Subcutaneous abdominal adipose tissue (tissue), 5 donors: Measurements from ENCODE around the gene DMD.

Experiments
- H3K27ac ChIP-seq: one replicate; pipeline ENCODE4 v1.7.0; 2013; ENCODE audit warnings: low read depth, mild to moderate bottlenecking, inconsistent platforms, low read length, moderate library complexity
- H3K27me3 ChIP-seq, 5 donors: one replicate each; pipeline ENCODE4 v1.7.0; 2013; ENCODE audit warnings: low read length in 5 of 5, inconsistent platforms in 1 of 5; ENCODE audit not compliant: control insufficient read depth in 5 of 5, insufficient read depth in 4 of 5
- H3K36me3 ChIP-seq, 5 donors: one replicate each; pipeline ENCODE4 v1.7.0; 2013; ENCODE audit warnings: low read length in 5 of 5; ENCODE audit not compliant: control insufficient read depth in 5 of 5, insufficient read depth in 5 of 5
- H3K4me1 ChIP-seq, 5 donors: one replicate each; pipeline ENCODE4 v1.7.0; 2013; ENCODE audit warnings: low read length in 5 of 5, mild to moderate bottlenecking in 3 of 5, moderate library complexity in 1 of 5; ENCODE audit not compliant: control insufficient read depth in 5 of 5, insufficient read depth in 5 of 5
- H3K4me3 ChIP-seq, 5 donors: one replicate each; pipeline ENCODE4 v1.7.0; 2013; ENCODE audit warnings: low read length in 5 of 5, low read depth in 1 of 5
- H3K9ac ChIP-seq, 5 donors: one replicate each; pipeline ENCODE4 v1.7.0; 2013; ENCODE audit warnings: low read length in 5 of 5, mild to moderate bottlenecking in 4 of 5, moderate library complexity in 3 of 5
- H3K9me3 ChIP-seq, 5 donors: one replicate each; pipeline ENCODE4 v1.7.0; 2013; ENCODE audit warnings: low read length in 5 of 5; ENCODE audit not compliant: control insufficient read depth in 5 of 5
- donor health status: healthy.
- donor health status: healthy.
- donor health status: healthy.
- donor health status: healthy.
- donor health status: healthy.

Gene DMD

GRCh38 chrX:32141841-32142240 is 1069.5 kb downstream of the DMD start:
- no peak overlapping the region for H3K4me3 ChIP-seq
- no peaks in the 10 kb centered on the region for H3K27me3 ChIP-seq
- H3K9me3 ChIP-seq = no peaks in the 10 kb centered on the region
- no peaks in the 10 kb centered on the region for H3K36me3 ChIP-seq
- no peak overlapping the region for H3K9ac ChIP-seq
- H3K4me1 ChIP-seq = no peaks in the 10 kb centered on the region
- H3K27ac ChIP-seq = no peak overlapping the region

GRCh38 chrX:32139476-32139875 is 1071.9 kb downstream of the DMD start:
- Histone ChIP-seq H3K36me3 (no peaks in the 10 kb centered on the region), H3K27ac (no peak overlapping the region), H3K4me3 (no peak overlapping the region), H3K9ac (no peak overlapping the region), H3K4me1 (no peaks in the 10 kb centered on the region), H3K27me3 (no peaks in the 10 kb centered on the region), H3K9me3 (no peaks in the 10 kb centered on the region)

DNA sequence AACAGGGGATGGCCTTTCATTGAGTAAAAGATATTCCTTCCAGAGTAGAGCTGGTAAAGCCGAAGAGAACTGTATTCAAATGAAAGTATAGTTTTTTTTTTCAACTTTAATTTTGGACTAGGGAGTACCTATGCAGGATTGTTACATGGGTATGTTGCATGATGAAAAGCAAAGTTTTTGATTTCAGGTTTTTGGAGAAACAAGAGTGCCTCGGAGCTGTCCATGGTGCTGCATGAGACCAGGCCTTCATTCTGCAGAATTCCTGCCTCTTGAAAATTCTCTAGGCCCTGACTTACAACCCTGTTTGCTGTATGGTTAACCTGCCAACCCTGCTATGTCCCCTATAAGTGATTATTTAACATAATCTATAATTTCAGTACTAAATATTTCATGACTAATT is 1073.8 kb downstream of the DMD start:
- Histone ChIP-seq H3K36me3 (no peaks in the 10 kb centered on the region), H3K27ac (no peak overlapping the region), H3K9ac (no peak overlapping the region)

DNA sequence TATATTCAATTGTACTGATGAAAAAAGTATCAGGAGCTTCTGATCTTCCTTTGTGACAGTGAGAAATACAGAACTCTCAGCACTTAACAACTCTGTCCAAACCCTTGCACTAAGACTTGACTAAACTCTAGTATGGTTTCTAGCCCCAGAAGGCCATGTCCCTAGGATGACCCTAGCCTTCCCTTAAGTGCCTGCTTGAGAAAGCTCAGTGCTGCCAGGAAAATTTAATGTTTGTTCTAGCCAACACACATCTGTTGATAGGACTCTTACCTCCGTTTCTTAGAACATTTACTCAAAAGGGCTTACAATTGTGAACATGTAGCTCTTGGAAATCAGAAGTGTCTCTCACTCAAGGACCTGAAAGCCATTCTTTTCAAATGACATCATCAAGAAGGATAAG is 1084.4 kb downstream of the DMD start:
- no peaks in the 10 kb centered on the region for H3K36me3 ChIP-seq
- H3K9me3 ChIP-seq = no peaks in the 10 kb centered on the region
- H3K4me3 ChIP-seq = no peak overlapping the region
- H3K9ac ChIP-seq = no peak overlapping the region
- no peaks in the 10 kb centered on the region for H3K27me3 ChIP-seq
- no peaks in the 10 kb centered on the region for H3K4me1 ChIP-seq
- H3K27ac ChIP-seq = no peak overlapping the region

More for the DNA sequence above, 1073.8 kb downstream of the DMD start:
- H3K9me3 ChIP-seq = no peaks in the 10 kb centered on the region
- H3K27me3 ChIP-seq = no peaks in the 10 kb centered on the region
- H3K4me3 ChIP-seq = no peak overlapping the region
- H3K4me1 ChIP-seq = no peaks in the 10 kb centered on the region

GRCh38 chrX:32118832-32119231 is 1092.5 kb downstream of the DMD start:
- H3K4me1 ChIP-seq = no peaks in the 10 kb centered on the region
- H3K4me3 ChIP-seq = no peak overlapping the region
- H3K9me3 ChIP-seq = no peaks in the 10 kb centered on the region
- H3K36me3 ChIP-seq = no peaks in the 10 kb centered on the region
- H3K27ac ChIP-seq = no peak overlapping the region
- H3K9ac ChIP-seq = no peak overlapping the region
- peaks cover 0 to 2% (median 2%) of the 10 kb centered on the region in 5 donors for H3K27me3 ChIP-seq

GRCh38 chrX:32116047-32116446 is 1095.3 kb downstream of the DMD start:
- Histone ChIP-seq H3K4me1 (no peaks in the 10 kb centered on the region), H3K9ac (no peak overlapping the region), H3K9me3 (no peaks in the 10 kb centered on the region), H3K27me3 (peaks cover 0 to 2% (median 2%) of the 10 kb centered on the region in 5 donors), H3K36me3 (no peaks in the 10 kb centered on the region), H3K27ac (no peak overlapping the region), H3K4me3 (no peak overlapping the region)

DNA sequence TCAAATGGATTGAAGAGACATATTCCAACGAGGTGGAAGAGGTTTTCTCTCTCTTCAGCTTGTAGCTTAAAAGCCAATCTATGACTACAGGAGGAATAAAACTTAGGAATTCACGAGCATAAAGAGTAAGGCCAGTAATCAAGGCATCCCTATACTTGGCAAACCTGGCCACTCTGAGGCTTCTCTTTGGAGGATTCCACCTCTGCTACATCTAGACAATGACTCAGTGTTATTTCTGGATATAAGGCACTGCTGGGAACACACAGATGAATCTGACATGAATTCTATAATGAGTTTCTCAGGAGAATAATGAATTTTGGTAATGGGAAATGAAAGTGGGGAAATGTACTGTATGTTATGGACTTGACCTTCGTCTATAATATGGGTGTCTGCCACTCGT is 1123.7 kb downstream of the DMD start:
- Histone ChIP-seq H3K9ac (no peak overlapping the region), H3K4me3 (no peak overlapping the region), H3K4me1 (no peaks in the 10 kb centered on the region), H3K36me3 (no peaks in the 10 kb centered on the region), H3K27ac (no peak overlapping the region), H3K27me3 (peaks cover 0 to 2% (median 0%) of the 10 kb centered on the region in 5 donors), H3K9me3 (peaks cover 0 to 2% (median 0%) of the 10 kb centered on the region in 5 donors)

DNA sequence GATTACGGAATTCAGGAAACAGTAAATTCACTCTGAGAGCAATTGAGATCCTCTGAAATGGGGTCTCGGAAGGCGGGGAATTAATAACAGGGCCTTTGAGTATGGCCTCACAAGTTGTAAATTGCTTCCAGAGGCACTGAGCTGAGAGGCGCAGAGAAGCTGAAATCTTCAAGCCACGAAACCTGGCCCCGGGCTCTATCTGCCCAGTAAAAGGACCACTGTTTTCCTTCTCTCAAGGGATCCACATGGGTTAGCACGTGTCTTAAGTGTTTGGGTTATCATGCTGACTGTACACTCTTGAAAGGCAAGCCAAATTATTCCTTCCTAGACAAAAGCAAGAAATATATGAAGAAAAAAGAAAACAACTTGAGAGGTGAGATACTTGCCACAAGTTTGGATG is 1126.6 kb downstream of the DMD start:
- Histone ChIP-seq H3K27me3 (peaks cover 0 to 2% (median 0%) of the 10 kb centered on the region in 5 donors), H3K36me3 (no peaks in the 10 kb centered on the region), H3K4me3 (no peak overlapping the region), H3K9ac (no peak overlapping the region), H3K27ac (no peak overlapping the region), H3K9me3 (peaks cover 0 to 2% (median 0%) of the 10 kb centered on the region in 5 donors), H3K4me1 (no peaks in the 10 kb centered on the region)

DNA sequence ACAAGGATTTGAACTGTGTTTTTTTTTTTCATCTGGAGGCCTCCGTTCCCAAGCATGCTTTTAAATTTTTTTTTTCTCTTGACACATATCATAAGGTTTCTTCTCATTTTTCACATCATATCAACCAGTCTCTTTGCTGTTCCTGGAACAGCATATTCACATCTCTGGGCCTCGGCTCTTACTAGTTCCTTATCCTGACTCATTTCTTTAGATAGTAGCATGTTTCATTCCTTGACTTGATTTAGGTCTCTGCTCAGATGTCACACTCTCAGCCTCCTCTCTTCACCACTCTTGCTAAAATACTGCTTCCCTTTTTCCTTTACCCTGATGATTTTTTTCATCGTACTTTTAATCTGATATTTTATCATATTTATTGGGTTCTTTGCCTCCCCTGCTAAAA is 1163.1 kb downstream of the DMD start:
- Histone ChIP-seq H3K36me3 (no peaks in the 10 kb centered on the region), H3K27me3 (no peaks in the 10 kb centered on the region), H3K27ac (no peak overlapping the region), H3K9ac (no peak overlapping the region), H3K4me3 (no peak overlapping the region), H3K4me1 (no peaks in the 10 kb centered on the region), H3K9me3 (no peaks in the 10 kb centered on the region)

DNA sequence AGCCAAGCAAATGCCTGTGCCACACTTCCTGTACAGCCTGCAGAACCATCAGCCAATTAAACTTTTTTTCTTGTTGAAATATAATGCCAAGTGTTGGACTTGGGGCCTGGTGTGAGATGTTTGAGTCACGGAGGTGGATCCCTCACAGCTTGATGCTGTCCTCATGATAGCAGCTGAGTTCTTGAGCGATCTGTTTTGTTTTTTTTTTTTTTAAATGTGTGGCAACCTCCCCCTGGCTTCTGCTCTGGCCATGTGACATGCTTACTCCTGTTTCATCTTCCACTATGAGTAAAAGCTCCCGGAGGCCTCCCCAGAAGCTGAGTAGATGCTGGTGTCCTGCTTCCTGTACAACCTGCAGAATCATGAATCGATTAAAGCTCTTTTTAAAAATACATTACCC is 1166.2 kb downstream of the DMD start:
- Histone ChIP-seq H3K4me3 (no peak overlapping the region), H3K27ac (no peak overlapping the region), H3K36me3 (no peaks in the 10 kb centered on the region), H3K27me3 (no peaks in the 10 kb centered on the region), H3K4me1 (no peaks in the 10 kb centered on the region), H3K9me3 (no peaks in the 10 kb centered on the region), H3K9ac (no peak overlapping the region)

GRCh38 chrX:32041181-32041580 is 1170.2 kb downstream of the DMD start:
- H3K4me1 ChIP-seq = no peaks in the 10 kb centered on the region
- no peak overlapping the region for H3K4me3 ChIP-seq
- H3K27me3 ChIP-seq = no peaks in the 10 kb centered on the region
- H3K9ac ChIP-seq = no peak overlapping the region
- no peak overlapping the region for H3K27ac ChIP-seq
- H3K9me3 ChIP-seq = no peaks in the 10 kb centered on the region
- H3K36me3 ChIP-seq = no peaks in the 10 kb centered on the region
